Measurements from ENCODE around the gene PRKN.

PRKN gene

DNA sequence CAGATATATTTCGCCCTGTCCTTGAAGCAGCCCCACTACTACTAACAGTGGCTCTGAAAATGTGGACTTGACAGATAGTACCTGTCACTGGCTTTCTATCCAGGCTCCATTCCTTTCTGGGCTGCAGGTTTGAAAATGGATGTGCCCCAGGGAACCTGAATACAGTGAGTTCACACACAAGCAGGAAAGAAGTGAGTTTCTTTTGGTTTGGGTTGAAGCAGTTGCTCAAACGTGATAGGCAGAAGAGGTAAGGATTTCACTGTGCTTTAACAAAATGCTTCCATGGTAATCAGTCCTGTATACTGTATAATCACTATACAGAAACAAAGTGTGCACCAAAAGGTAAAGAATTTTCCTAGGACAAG is 382.9 kb downstream of the PRKN start:
- no peak overlapping the region for H3K27ac ChIP-seq
- no peak for DNase-seq (ENCODE audit: low read depth, low spot score)

DNA sequence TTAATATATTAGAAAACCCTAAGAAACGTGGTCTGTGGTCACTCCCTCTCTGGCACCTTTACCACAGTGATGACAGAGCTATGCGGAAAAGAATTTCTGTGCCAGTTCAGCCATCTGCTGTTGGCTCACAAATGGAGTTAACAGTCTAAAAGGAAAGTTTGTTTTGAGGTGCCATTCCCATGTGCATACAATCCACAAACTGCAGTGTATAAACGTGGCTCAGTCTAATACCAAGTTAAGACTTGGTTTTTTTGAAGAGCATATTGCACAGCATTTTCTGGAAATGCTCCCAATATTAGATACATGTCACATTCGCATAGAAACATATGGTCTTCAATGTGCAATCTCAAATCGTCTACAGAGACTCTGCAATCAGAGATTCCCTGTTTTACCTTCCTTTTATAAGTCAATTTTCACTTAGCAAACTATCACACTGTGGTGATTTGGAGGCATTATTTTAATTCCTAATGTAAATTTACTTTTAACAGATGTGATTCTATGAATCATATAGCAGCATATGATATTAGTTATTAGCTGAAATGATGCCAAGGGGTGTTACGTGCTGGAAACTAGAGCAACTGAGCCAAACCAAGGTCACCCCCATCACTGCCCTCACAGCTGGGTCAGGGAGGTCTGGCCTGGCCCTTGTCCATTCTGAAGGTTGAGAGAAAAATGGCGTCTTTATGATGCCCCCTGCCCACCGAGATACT is 383.5 kb downstream of the PRKN start:
- no peak overlapping the region for H3K27ac ChIP-seq
- no peak for DNase-seq (ENCODE audit: low read depth, low spot score)

DNA sequence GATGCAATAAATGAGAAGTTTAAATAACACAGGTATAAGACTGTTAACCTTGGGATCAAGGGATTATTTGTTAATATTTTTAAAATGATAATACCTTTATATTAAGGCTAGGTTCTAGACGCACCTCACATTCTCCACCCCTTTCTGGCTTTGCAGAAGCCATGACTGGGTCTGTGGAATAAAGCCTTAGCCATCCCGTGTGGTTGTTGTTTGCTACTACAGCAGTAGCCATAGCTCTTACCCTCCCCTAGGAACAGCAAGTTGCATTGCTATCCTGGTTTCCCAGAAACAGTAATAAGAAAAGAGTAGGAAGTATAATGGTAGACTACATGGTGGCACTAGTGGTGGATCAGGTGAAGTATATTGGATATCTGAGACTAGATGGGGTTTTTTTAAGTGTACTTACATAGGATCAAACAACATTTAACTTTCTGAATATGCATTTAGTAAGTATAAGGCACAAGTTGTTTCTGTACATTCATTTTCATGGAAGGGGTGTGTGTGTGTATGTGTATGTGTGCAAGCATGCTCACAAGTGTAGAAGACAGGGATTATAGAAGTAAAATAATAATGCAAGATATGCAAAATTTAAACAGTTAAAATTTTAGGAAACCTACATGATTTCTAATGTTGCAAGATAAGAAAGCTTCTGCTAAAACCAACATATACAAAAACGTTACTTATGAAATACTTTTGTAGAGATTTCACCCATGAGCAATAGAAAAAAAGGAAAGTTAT is 384.2 kb downstream of the PRKN start:
- no peak for DNase-seq (ENCODE audit: low read depth, low spot score)
- H3K27ac ChIP-seq, result no peak overlapping the region

DNA sequence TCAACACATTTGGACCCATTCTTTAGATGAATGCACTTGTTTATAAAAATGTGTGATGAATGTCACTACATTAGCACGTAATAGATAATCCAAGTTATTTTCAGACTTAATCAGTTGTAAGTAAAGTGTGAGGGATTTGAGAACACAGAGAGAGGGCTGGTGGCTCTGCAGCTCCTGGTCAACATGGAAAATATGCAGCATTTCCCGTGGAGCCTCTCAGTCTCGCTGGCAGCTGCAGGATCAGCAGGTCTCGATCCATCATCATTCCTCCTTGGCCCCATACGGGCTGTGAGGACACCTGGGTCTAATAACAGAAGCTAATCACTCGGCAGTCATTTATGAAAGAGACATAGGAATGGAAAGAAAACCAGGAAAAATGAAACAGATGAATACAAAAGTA is 390.2 kb downstream of the PRKN start:
- H3K27ac ChIP-seq, result no peak overlapping the region
- no peak for DNase-seq (ENCODE audit: low read depth, low spot score)

DNA sequence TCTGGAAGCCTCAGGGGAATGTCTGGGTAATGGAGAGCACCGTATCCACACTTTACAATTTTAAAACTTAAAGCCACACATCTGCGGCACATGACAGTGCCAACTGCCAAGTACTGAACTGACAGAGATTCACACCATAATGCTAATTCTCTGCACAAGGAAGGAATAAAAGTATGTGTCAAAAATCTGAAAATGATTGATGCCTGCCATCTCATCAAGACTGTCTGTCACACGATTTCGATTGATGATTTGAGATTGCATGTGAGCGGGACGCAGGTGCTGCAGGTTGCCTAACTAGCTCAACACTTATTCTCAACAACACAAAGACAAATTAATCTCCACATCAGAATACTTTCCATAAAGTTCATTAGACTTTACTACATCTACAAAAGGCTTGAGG is 391.2 kb downstream of the PRKN start:
- H3K27ac ChIP-seq, result no peak overlapping the region
- no peak for DNase-seq (ENCODE audit: low read depth, low spot score)

DNA sequence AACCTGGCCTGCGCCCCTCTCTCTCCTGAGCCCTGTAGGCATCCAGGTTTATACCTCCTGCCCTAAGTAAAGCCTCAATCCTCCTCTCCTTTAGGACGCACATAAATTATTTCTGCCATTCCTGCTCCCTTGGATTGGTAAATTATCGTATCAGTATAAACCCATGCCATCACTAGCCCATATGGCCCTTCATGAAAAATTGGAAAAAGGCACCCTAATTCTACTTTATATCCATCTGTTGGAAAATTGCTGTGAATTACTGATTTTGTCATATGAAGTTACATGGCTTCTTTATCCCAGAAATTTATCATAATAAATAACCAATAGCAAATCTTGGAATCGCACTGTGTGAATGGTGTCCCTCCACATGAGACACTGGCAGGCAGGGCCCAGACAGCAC is 395.2 kb downstream of the PRKN start:
- H3K27ac ChIP-seq, result no peak overlapping the region
- no peak for DNase-seq (ENCODE audit: low read depth, low spot score)

DNA sequence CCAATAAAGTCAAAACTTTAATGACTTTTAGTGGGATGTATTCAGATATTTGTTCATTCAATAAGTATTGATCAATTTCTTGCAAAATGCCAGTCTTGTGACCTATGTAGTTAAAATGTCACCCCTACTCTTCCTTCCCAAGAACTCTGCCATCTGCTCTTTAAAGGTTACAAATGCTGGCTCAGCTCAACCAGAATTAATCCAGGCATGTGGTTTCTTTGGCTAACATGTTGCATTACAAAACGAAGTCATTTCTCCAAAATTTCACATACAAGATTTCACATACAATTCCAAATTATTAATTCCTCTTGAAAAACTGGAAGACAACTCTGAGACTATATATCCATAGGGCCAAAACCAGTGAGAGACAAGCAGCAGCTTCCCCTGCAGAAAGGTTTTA is 395.7 kb downstream of the PRKN start:
- DNase-seq (ENCODE audit: low read depth, low spot score), result no peak
- no peak overlapping the region for H3K27ac ChIP-seq

DNA sequence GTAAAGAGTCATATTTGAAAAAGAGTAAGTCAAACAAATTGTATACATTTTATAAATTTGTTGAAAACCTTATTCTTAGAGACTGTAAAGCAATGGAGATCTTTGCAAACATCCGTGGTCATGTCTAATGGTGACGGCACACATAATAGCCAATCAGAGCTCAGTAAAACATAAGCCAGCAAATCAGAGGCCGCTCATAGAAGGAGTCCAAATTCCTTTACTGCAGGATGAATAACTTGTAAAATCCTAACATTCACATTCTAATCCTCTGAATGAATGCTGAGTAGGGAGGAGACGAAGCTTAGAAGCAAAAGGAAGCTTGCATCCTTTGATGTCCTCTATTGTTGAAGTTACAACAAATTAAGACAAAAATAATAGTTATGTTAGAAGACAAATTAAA is 401.7 kb downstream of the PRKN start:
- no peak overlapping the region for H3K27ac ChIP-seq
- no peak for DNase-seq (ENCODE audit: low read depth, low spot score)

DNA sequence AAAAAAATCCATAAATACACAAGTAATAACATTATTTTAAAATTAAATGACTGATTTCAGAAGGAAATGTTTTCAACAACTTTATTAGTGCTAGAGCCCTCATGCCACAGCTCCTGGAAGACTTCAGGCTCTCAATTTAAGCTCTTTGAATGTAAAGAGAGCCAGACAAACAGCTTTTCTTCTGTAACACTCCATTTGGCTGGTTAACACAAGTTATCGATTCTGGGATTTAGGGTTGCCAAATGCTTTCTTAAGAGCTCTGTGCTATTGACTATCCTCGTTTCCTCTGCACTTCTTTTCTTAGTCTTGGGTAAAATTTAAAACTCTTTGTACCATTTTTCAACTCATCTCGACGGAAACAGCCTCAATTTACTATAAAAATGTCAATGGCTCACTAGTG is 402.5 kb downstream of the PRKN start:
- no peak overlapping the region for H3K27ac ChIP-seq
- DNase-seq (ENCODE audit: low read depth, low spot score), result no peak

DNA sequence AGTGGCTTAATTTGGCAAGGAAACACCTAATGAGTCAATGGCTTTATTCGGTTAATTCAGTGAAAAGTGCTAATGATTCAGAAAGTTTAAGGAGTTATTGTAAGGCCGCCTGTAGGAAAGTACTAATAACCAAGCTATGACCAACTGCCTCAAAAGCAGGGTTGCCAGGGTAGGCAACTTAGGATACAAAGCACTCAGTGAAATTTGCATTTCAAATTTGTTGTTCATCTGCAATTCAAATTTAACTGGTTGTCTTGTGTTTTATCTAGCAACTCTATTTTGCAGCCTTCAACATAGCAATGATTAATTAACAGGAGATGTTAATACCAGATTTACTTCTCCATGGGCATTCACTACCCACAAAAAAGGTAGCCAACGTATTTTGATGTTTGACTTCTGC is 412.3 kb downstream of the PRKN start:
- H3K27ac ChIP-seq, result no peak overlapping the region
- no peak for DNase-seq (ENCODE audit: low read depth, low spot score)

DNA sequence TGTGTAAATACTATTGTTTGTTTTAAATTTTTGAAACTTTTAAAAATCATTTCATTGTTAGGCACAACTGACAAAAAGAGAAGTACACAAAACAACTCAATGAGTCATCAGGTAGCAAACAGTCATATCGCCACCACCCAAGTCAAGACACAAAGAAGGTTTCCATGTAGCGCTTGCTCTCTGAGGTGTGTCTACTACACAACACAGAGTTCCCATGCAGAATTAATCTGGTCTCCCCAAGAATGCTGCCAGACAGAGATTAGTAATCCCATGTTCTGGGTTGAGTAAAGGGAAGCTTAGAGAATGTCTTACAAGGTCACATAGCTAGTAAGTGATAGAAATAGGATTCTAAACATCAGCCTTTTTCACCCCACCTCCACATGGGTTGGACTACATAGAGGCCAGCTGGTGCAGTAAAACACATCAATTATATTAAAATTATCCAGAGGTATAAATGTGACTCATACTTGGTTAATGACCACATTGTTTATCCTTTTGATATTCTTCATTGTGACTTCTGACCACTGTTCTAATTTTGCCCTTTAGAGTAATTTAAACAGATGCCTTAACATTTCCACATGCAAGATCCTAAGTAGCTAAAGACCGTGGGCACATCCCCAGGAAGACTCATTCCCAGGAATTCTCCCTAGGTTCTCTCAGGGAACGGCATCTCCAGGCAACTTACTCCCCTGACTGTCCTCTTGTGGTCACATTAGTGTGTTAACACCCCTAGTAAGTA is 413.5 kb downstream of the PRKN start:
- DNase-seq (ENCODE audit: low read depth, low spot score), result no peak
- no peak overlapping the region for H3K27ac ChIP-seq

DNA sequence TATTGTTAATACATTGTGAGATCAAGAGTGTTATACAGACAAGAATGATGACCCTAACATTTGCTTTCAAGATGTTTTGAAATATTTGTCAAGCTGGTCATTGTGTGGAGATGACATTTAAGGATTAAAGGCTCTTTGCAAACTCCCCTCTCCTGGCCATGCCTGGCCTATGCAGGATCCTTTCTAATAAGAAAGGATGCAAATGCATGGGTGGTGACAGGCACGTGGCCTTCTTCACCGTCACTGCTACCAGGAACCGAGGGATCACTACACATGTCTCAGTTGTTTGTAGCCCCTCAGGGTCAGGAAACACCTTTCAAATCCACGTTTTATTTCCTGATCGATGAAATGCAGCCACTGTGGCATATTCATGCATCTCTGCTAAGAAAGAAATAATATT is 419.7 kb downstream of the PRKN start:
- DNase-seq (ENCODE audit: low read depth, low spot score), result no peak
- H3K27ac ChIP-seq, result no peak overlapping the region

DNA sequence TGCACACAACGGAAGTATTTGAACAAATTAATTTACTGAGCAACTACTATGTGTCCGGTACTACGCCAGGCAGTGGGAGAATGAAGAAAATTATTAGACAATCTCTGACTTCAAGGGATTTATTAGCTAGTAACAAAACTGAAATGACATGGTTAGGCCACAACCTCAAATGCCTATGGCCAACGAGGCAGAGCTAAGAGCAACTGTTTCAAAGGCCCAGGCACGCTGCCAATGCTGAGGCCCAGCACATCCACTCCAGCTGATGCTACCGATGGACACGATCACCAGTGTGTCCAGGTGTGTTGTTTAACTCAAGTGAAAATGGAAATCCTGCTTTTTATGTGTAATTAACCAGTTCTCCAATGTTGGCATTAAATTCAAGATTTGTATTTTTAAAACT is 420.9 kb downstream of the PRKN start:
- DNase-seq (ENCODE audit: low read depth, low spot score), result no peak
- H3K27ac ChIP-seq, result no peak overlapping the region

DNA sequence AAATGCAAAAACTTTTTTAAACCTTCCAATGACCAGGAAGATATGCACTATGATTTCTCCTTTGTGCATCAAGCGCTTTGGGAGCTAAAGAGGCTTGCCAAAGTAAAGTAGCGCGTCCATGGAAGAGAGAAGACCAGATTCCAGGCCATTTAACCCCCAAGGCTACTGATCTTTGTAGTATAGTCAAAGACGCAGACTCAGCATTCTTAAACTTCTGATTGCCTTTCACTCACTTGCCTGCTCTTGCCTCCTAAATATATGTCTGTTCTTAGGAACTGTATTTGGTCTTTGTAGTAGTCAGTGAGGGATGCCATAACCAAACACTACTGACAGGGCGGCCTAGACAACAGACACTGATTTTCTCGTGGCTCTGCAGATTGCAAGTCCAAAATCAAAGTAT is 426.4 kb downstream of the PRKN start:
- no peak overlapping the region for H3K27ac ChIP-seq
- no peak for DNase-seq (ENCODE audit: low read depth, low spot score)

DNA sequence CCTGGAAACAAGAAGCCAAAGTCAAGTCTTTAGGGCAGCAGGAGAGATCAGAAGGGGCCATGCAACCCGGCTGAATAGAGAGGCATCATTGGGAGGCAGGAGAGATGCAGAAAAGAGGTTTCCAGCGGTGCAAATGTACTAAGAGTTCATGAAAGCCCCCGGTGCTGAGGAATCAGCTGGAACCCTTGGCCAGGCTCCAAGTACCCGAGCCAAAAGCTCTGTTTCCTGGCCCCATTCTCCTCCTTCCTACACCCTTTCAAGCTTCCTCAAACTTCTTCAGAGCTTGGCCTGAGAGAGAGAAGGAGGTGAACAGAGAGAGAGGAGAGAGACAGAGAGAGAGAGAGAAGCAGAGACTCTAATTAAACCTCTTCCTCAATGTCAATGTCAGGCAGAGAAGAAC is 433.5 kb downstream of the PRKN start:
- no peak for DNase-seq (ENCODE audit: low read depth, low spot score)
- H3K27ac ChIP-seq, result no peak overlapping the region

DNA sequence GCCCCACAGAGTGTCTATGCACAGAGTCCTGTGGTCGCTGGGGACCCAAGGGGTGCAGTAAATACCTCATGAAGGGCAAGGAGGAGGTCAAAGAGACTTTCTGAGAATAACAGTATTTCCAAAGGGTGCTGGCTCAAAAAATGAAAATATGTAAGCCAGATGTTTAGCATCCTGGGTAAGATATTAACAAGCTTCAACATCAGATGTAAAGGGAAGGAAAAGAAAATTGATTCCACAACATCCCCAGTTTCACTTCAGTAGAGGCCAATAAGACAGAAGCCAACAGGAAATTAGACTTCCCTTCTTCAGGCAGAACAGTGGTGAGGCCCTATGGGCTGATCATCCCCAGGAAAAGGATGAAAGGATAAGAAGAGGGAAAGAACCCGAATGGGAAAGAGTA is 434.7 kb downstream of the PRKN start:
- H3K27ac ChIP-seq, result no peak overlapping the region
- DNase-seq (ENCODE audit: low read depth, low spot score), result no peak

DNA sequence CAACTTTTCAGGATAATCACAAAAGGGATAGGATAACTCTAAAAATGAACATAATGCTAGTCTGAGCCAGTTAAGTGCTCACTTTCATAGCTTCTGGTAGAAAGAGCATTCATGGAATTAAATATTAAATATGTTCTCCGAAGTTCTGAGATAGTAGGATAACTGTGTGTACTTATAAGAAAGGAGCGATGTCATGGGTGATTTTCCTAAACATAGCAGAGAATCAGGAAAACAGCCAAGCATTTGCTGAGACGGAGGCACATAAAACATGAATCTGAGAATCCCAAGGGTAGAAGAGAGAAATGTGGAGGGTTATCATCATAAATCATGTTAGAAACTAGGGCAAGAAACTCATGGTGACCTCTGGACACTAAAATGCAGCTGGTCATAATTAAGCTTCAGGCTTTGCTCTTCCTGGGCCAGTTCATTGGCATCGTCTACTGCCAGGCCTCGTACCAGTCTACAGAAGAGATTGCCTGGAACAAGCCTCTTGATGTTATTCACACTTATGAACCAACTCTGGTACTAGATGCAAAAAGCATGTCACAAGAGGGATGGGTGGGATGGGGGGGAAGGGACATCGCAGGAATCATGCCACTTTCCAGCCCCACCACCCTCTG is 436.6 kb downstream of the PRKN start:
- no peak for DNase-seq (ENCODE audit: low read depth, low spot score)

DNA sequence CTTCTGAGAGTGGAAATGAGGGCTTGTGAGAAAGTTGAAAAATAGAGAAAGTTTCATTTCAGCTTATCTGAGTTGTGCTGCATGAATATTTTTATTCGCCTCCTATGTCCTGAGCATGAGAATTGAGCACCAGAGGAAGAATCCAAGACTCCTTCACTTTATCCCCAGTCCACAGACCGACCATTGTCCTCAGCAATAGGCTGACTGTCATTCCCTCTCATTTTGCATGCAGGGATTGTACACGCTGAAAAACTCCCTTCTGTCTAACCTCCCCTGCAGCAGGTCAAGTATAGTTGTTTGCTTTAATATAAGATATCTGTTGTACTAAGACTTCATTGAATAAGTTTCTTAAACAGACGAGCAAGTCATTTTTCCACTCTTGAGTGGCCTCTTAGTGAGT is 437.6 kb downstream of the PRKN start:
- no peak for DNase-seq (ENCODE audit: low read depth, low spot score)
- H3K27ac ChIP-seq, result no peak overlapping the region

More for the DNA sequence above, 436.6 kb downstream of the PRKN start:
- H3K27ac ChIP-seq, result no peak overlapping the region

DNA sequence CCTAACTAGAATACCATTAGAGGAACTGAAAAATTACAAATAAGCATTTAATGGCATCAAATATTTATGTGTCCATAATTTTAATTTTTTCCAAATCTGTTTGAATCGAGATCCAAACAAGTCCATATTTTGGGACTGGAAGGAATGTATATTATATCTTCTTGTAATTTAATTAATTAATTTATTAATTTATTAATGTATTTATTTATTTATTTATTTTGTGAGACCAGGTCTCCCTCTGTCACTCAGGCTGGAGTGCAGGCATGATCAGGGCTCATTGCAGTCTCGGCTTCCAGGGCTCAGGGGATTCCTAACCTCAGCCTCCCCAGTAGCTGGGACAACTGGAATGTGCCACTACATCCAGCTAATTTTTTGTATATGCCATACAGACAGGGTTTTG is 453.6 kb downstream of the PRKN start:
- DNase-seq (ENCODE audit: low read depth, low spot score), result no peak
- no peak overlapping the region for H3K27ac ChIP-seq

DNA sequence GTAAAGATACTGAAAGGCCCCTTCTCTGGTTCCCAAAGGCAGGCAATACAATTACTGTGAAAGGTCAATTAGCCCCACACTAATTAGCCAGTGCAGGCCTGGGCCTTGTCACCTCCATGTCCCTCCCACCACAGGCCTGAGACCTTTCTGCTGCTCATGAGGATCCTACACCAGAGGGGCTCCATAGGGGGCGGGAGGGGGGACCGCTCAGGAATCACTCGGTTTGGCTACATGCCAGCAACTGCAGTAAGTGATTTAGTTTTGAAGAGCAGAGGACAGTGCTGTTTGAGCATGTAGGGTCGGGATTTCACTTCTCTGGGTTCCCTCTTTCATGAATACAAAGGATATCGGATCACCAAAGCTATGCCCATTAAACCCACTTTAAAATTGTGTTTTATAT is 455.6 kb downstream of the PRKN start:
- no peak for DNase-seq (ENCODE audit: low read depth, low spot score)
- no peak overlapping the region for H3K27ac ChIP-seq

DNA sequence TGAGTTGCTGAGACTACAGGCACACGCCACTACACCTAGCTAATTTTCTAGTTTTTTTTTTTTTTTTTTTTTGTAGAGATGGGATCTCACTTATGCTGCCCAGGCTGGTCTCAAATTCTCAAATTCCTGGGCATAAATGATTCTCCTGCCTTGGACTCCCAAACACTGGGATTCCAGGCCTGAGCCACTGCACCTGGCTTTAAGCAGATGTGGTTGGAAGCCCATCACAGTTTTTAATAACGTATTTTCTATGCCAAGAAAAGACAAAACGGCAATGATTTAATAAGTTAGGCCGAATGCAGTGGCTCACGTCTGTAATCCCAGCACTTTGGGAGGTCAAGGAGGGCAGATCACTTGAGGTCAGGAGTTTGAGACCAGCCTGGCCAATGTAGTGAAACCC is 456.6 kb downstream of the PRKN start:
- no peak overlapping the region for H3K27ac ChIP-seq
- DNase-seq (ENCODE audit: low read depth, low spot score), result no peak
